GM21515 (cell line): ENCODE data around the gene OR10V1.

ENCODE experiments used
- ATAC-seq: cut with Tn5 transposase; IDR thresholded peaks from one replicate; pipeline ENCODE4 v1.9.1; 2021; ENCODE audit not compliant: unreplicated experiment

Gene OR10V1, protein sequence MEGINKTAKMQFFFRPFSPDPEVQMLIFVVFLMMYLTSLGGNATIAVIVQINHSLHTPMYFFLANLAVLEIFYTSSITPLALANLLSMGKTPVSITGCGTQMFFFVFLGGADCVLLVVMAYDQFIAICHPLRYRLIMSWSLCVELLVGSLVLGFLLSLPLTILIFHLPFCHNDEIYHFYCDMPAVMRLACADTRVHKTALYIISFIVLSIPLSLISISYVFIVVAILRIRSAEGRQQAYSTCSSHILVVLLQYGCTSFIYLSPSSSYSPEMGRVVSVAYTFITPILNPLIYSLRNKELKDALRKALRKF

DNA sequence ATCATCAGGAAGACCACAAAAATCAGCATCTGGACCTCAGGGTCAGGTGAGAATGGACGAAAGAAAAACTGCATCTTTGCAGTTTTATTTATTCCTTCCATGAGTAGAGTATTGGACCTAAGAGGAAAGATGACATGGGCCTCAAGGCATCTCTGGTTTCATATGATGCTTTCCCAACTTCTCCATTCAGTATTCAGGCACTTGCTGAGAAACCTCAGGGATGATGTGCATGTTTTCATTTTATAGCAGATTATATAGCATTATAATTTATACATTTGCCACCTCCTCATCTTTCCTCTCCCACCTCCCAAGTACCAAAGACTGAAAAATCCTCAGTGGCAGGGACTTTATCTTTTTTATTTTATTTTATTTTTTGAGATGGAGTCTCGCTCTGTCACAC lies at the start of gene OR10V1:
Gene OR10V1 (minus strand): TSS at position 101 of the 400 bp plus-strand sequence. CDS start 0 bp downstream, at position 101.
- ATAC-seq = no peak

DNA sequence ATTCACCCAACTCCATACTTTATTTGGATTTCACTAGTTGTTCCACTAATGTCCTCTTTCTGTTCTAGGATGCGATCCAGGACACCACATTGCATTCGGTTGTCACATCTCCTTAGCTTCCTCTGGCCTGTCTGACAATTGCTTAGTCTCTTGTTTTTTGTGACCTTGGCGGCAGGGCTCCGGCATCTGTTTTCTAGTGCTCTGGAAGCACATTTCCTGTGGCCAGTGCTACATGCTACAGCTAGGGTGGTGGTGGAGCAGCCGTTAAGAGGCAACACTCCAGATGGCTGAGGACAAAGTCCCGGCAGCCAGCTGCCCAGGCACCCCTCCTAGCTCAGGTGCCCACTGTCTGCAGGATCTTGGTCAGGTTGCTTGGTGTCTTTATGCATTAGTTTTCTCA lies 48.3 kb upstream of the OR10V1 start:
- no peak for ATAC-seq

DNA sequence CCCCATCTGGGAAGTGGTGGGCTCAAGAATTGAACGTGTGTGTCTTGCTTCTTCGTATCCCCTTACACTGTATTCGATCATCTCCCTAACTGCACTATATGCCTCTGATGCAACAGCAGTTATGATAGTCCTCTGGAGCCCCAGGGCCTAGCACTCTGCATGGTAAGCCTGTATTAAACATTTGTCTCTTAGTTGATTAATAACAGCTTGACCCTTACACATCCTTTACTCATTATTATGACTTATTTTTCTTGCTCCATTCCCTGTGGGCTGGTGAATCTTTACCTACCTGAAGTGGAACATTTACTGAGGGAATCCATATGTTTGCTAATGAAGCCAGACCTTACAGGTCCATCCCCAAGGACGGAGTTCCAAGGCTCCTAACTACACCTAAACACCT lies 47.1 kb upstream of the OR10V1 start:
- no peak for ATAC-seq

DNA sequence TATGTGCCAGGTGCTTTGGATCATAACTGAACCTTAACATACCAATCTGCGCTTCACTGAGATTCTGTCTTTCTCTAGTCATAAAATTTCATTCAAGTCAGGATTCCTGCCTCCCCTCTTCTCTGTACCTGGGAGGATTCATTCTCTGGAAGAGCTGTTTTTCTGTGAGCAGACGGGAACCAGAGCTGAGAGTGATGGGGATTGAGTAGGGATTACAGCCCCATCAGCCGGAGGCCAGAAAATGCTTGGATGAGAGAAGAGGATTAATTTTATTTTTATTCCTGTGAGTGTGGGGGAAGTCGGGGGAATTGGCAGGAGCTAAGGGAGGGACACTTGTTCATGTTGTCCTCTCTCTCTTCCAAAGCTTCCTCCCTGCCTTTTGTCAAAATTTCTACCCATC lies 46.3 kb upstream of the OR10V1 start:
- ATAC-seq = no peak

DNA sequence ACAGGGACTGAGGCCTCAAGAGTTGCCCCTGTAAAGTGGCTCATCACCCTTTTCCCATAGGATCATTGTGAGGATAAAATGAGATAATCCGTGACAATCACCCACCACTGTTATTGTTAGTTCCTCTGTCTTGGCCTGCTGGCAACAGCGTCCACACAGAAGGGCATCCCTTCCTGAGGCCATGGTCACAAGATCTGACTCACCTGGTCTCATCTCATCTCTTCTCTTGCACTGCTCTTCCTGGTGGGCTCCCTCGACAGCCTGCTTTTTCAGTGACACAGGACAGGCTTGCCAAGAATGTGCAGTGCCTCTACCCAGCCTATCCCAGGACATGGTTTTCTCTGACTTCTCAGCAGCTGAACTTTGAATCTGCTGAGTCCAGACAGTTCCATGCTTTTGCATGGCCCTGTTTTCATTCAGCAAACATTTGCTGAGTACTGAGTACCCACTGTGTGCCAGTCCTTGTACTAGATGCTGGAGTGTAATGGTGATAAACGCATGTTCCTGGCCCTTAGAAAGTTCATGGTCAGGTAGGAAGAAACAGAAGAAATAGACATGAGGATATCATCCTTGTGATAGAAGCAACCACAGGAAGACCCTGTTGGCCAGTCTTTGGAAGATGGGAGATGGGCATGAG lies 44.9 kb upstream of the OR10V1 start:
- no peak for ATAC-seq

DNA sequence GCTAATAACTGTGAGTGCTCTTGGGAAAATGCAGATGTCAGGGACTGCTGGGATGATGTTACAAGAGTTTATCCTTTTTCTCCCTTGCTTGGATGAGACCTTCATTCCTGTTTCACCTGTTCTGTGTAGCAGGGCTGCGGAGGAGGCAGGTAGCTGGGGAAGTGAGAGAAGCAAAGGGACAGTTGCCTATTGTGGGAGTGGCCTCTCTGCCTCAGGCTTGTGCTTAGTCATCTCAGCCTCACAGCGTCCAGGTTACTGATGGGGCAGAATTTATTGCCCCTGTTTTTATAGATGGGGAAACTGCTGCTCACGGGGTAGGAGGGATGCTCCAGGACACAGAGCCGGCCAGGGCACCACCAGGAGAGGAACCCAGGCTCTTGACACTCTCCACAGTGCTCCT lies 43.2 kb upstream of the OR10V1 start:
- ATAC-seq = no peak

DNA sequence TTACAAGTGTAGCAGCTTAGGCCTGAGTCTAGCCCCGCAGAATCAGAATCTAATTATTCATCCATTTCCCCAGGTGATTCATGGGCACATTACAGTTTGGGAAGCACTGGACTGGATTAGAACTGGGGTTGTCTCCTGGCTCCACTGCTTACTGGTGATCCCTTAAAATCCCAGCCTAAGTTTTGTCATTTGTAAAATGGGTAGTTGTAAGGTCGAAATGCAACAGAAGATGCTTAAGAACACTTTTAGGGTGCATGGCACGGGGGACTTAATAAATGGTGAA lies 42.9 kb upstream of the OR10V1 start:
- ATAC-seq = no peak

DNA sequence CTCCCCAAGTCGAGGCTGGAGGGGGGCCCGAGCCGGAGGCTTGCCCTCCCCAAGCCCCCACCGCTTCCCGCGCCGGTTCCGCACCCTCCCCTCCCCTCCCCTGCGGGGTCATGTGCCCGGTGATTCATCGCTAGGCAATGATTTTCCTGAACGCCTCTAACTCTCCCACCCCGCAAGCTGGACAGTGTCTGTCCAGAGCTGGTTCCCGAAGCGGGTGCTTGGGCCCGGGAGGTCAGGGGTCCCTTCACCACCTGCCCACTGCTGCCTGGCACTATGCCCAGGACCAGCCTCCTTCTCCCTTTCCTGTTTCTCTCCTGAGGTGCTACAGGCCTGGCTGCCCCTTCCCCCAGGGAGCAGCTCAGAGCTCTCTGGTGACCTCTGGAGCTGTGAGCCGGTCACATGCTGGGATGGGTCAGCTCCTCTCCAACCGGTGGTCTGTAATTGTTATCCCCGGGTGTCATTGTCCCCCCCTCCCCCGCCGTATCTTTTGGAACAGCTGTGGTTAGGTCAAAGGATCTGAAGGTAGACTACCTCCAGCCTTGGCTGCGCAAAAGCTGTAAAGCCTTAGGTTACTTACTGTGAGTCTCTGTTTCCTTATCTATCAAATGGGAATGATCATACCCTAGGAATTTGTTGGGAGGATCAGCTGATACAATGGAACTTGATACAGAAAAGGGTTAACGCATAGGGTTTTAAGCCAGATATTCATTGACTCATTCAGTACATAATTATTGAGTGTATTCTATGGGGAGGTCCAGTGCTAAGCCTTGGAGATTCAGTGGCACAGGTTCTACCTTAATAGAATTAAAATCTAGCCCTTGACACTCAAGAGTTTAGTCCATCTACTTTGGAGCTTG lies 42.3 kb upstream of the OR10V1 start:
- peak; percentile 14 for ATAC-seq

DNA sequence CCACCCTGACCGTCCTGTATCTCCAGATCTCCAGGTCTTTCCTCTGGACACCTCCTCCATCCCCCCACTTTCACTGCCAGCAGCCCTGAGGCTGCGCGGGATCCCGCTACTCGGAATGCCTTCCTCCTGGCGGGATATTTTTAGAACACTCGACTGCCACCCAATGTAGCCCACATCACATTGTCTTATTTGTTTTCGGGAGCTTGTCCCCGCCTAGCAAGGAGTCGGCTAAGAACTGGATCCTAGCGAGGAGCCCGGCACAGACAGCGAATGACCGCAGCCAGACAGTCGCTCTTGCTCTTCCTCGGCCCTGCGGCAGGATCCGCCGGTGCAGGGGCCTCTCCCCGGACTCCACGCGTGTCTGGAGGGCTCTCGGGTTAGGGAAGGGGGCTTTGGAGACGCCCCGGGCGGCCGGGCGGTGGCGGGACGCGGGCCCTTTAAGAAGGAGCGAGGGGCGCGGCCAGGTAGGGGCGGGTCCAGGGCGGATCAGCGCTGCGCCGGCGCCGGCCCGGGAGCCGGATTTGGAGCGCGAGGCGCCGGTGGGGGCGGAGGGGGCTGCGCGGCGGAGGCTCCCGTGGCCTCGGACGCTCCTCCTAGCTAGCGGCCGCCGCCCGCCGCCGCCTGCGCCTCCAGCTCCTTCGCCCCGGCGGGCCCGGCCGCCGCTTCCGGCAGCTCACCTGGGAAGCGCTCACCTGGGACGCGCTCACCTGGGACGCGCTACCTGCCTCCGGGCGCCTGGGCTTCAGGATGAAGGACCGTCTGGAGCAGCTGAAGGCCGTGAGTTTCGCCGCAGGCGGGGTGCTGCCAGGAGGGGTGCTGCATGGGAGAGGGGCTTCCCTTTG lies 41.4 kb upstream of the OR10V1 start, which contains the start of gene STX3:
Gene STX3 (plus strand): TSS at position 518 of the 842 bp plus-strand sequence. CDS start 230 bp downstream, at position 748.
- peak; percentile 74 for ATAC-seq

DNA sequence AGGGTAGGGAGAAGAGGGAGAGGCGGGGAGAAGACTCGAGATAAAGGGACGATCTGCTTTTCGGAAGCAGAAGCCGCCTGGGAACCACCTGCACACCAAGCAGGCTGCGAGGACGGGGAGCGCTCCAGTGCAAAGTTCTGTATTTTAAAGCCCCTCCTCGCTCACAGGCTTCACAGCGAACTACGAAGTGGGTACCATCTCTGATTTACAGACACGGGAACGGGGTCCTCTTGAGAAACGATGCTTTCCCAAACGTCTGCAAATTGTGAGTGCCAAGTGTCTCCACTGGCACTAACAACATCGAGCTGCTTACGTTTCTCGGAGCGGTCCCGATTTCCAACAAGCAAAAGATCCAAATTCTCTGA lies 40.8 kb upstream of the OR10V1 start:
- ATAC-seq = peak; percentile 17

DNA sequence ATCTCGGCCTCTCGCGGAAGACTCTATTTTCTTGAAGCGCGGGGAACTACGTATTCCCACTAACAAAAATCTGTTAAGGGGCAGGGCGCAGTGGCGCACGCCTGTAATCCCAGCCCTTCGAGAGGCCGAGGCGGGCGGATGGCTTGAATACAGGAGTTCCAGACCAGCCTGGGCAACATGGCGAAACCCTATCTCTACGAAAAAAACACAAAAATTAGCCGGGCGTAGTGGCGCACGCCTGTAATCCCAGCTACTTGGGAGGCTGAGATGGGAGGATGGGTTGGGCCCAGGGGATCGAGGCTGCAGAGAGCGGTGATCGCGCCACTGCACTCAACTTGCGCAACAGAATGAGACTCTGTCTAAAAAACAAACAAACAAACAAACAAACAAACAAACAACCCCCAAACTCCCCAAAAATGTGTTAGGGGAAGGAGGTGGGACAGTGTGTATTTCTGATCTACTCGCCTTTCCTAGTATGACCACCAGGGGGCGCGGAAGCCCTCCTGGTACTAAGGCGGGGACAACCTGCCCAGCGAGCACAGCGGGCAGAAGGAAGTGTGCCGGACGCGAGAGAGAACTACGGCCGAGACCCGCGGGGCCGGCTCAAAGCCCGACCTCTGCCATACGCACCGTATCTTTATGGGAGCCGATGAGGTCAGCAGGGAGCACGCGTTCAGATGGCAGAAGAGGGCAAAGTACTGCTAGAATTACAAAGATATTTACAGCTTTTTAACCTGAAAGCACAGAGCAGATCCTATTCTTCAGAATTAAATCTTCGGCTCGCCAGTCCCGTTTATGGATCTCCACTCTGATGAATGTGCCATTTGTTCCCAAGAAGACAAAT lies 40.2 kb upstream of the OR10V1 start:
- peak; percentile 70 for ATAC-seq

DNA sequence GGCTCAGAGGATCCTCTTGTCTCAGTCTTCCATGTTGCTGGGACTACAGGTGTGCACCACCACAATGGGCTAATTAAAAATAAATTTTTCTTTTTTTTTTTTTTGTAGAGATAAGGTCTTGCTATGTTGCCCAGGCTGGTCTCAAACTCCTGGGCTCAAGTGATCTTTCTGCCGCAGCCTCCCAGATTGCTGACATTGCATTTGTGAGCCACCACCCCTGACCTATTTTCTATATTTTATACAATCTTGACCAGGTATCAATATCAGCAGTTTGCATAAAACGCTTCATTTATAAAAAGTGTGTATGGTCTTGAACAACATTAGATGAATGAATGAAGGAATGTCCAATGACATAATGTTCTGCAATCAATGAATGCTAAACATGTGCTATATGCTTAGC lies 32.5 kb upstream of the OR10V1 start:
- no peak for ATAC-seq

DNA sequence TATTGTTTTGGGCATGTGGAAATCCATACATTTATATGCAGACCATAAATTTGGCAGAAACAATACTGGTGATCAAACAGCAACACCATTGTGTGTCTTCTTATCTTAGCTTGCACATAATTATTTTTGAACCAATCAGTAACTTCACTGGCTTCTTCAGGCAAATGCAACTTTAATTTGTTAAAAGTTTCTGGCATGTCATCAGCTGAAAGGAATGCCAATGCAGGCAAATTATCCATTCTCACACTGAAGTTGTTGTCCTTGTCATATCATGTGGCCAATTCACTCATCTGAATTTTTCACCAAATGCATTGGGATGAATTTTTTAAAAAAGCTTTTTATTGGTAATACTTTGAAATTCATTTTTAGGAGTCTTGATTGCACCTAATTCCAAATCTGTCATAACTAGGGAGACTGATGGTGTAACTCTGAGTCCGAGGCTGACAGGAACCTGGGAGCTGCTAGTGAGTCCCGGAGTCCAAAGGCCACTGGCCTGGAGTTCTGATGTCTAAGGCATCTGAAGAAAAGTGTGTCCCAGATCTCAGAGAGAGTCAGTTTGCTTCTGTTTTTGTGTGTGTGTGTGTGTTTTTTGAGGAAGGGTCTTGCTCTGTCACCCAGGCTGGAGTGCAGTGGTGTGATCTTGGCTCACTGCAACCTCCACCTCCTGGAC lies 17.4 kb upstream of the OR10V1 start:
- no peak for ATAC-seq

DNA sequence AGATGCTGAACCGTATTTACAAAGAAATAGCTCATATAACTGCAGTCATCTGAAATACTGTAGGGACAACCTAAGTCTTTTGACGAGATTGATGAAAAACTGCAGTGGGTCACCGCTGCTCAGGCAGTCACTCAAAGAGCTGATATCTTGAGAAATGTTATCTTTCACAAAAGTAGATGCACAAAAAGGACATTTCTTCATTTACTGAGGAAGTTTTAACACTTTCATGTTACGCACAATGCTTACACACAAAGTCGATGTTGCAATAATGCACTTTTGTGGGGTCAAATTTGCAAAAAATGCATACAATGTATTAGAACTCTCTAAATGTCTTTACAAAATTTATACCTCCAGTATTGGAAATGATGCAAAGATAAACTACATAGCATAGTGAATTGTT lies 16.2 kb upstream of the OR10V1 start:
- ATAC-seq = no peak

DNA sequence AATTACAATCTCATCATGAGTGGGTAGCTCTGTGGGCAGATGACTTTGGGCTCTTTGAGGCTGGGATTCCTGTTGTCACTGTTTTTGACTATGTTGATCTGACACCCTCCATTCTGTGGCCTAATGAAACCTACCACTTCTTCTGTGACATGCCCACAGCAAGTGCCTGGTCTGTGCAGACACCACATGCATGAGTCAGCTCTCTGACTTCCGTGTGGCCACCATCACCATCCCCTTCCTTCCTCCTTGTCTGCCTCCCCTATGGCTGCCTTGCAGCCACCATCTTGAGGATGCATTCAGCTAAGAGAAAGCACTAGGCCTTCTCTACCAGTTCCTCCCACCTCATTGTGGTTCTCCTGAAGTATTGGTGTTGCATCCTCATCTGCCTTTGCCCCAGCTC lies 15.3 kb upstream of the OR10V1 start:
- no peak for ATAC-seq

DNA sequence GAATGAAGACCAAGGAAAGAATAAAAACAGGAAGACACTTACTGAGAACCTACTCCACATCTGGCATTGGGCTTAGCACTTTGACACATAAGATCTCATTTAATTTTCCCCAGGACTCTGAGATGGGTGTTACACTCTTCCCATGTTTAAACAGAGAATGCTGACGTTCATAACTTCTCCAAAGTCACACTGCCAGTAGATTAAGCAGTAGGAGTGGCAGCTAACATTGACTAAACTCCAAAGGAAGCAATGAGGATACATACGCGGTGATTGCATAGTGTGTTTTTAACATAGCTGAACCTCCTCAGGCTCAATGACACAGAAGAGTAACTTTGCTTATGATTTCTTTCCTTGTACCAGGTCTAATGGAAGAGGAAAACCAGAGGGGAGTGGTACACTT lies 14.5 kb upstream of the OR10V1 start:
- ATAC-seq = no peak

DNA sequence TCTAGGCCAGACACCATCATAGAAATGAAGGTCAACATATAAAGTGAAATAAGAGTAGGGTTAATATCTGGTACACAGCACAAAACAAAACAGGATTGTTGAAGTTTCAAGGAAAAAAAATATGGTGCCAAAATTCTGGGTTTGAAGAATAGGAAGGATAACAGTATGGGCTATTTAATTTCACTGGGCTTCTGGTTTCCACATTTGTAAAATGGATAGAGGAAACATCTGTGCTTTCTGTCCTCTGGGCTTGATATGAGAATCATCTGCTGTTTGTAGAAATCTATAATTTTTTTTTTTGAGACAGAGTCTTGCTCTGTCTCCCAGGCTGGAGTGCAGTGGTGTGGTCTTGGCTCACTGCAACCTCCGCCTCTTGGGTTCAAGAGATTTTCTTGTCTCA lies 13.8 kb upstream of the OR10V1 start:
- no peak for ATAC-seq

DNA sequence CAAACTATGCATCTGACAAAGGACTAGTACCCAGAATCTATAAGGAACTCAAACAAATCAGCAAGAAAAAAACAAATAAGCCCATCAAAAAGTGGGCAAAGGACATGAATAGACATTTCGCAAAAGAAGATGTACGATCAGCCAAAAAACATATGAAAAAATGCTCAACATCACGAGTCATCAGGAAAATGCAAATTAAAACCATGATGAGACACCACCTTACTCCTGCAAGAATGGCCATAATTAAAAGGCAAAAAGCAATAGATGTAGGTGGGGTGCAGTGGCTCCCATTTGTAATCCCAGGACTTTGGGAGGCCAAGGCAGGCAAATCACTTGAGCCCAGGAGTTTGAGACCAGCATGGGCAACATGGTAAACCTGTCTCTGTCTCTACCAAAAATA lies 10.4 kb upstream of the OR10V1 start:
- no peak for ATAC-seq

DNA sequence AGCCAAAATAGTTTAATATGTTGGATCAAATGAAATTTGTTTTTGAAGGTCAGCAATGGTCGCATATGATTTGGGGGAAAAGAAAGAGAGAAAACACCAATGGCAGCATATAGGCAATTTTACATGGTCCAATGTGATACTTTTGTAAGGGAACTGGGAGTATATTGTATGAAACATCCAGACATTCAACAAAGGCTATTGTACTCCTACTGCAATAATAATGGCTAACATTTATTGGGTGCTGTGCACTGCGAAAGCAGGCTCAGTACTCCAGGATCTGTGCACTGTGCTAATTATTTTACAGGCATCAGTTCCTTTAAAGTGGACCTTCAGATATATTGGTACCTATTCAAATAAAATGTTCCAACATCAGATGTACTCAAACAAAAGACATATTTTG lies 5.9 kb upstream of the OR10V1 start:
- ATAC-seq = no peak

DNA sequence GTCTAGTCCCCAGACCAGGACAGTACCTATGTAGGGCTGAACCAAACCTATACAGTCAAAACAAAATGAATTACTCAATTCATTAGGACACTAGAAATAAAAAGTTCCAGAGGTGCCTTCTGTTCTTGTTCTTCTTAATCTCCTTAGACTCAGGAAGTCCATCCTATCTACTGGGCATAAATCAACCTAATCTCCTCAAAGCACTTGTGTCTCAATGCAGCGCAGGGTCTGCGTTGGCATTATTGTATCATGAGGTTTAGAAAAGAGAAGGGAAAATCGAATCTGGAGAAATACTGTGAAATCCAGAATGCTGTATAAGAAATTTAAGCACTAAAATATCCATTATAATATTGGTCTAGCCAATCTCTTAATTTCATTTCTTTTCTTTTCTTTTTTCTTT lies 2.4 kb upstream of the OR10V1 start:
- ATAC-seq = no peak
